ENCODE data around the gene C3orf33.

- TF ChIP-seq GATA1 (IDR thresholded peaks at IDR 0.05; ENCODE audit: low read depth, low read length), result no peak
- no peak for TF ChIP-seq POLR2A (IDR thresholded peaks at IDR 0.05; ENCODE audit: low read length)
Observed at GRCh38 chr3:155741603-155742002, 64.5 kb downstream of the C3orf33 start.

All from erythroblast (primary cell).